ENCODE results near the gene TBC1D10A. TPM values are rescaled to one million over a fixed set of nuclear protein-coding genes. Genes with fewer than 3 reads are reported as not detected.
A peak's percentile ranks its signal among the peaks of the same experiment; 100 is the strongest.

The TBC1D10A gene
- polyA plus RNA-seq, 1 donor (not counting 4 experiments of a cell fraction or from before 2014, with no cell fraction given), result 17.8 TPM

- FAIRE-seq, result peak; percentile 39
- Histone ChIP-seq H3K4me3 (ENCODE audit: control insufficient read depth in 2 of 3, extremely low read depth in 1 of 3, insufficient read depth in 2 of 3, low read depth in 1 of 3, low read length in 3 of 3) (no peak overlapping the region), H3K27ac (ENCODE audit: control insufficient read depth, insufficient read depth, low read length) (no peak overlapping the region), H3K9me3 (ENCODE audit: control insufficient read depth, low read depth, low read length) (no peaks in the 10 kb centered on the region), H3K36me3 (ENCODE audit: control insufficient read depth in 2 of 2, extremely low read depth in 1 of 2, insufficient read depth in 2 of 2, low read length in 2 of 2) (peaks cover 3 to 10% of the 10 kb centered on the region in 2 experiments), H3K79me2 (ENCODE audit: control insufficient read depth, insufficient read depth, low read length) (peaks cover 41% of the 10 kb centered on the region), H3K4me1 (ENCODE audit: control insufficient read depth, extremely low read depth, insufficient read depth, low read length) (peaks cover 93% of the 10 kb centered on the region), H3K4me2 (ENCODE audit: control insufficient read depth, extremely low read depth, insufficient read depth, low read depth, low read length) (no peak overlapping the region), H3K27me3 (ENCODE audit: control insufficient read depth, extremely low read depth, insufficient read depth, low read length) (no peaks in the 10 kb centered on the region), H4K20me1 (ENCODE audit: control insufficient read depth, extremely low read depth, insufficient read depth, low read length) (peaks cover 13% of the 10 kb centered on the region), H3K9ac (ENCODE audit: control insufficient read depth, extremely low read depth, insufficient read depth, low read length) (no peak overlapping the region), H2AFZ (ENCODE audit: control insufficient read depth, low read length) (no peak overlapping the region), H3K9me1 (ENCODE audit: control insufficient read depth, extremely low read depth, insufficient read depth, low read length) (peaks cover 17% of the 10 kb centered on the region)
- DNase-seq (ENCODE audit: low read depth, low spot score), result no peak
- TF ChIP-seq EZH2 (IDR thresholded peaks at IDR 0.05; ENCODE audit: low read length) (no peak), CTCF (optimal IDR thresholded peaks at IDR 0.05 in 1 of 3, IDR thresholded peaks at IDR 0.05 in 1 of 3, conservative IDR thresholded peaks at IDR 0.05 in 1 of 3; ENCODE audit: extremely low read depth in 1 of 3, insufficient read depth in 2 of 3, low read length in 3 of 3) (no peak)
- dilution Hi-C loops (cut with MboI; ENCODE audit: extremely low pct_ligation_motif_present, low sequenced_read_pairs), result no loop called here
These were observed 18.6 kb downstream of the TBC1D10A start for GRCh38 chr22:30308093-30308492.

GRCh38 chr22:30307041-30307574, 19.6 kb downstream of the TBC1D10A start:
- no peak overlapping the region for H3K9ac ChIP-seq (ENCODE audit: control insufficient read depth, extremely low read depth, insufficient read depth, low read length)
- H3K4me1 ChIP-seq (ENCODE audit: control insufficient read depth, extremely low read depth, insufficient read depth, low read length), result peaks cover 93% of the 10 kb centered on the region
- H3K4me3 ChIP-seq (ENCODE audit: control insufficient read depth in 2 of 3, extremely low read depth in 1 of 3, insufficient read depth in 2 of 3, low read depth in 1 of 3, low read length in 3 of 3), result no peak overlapping the region

More at GRCh38 chr22:30307041-30307574, 19.6 kb downstream of the TBC1D10A start:
- Histone ChIP-seq H3K27me3 (ENCODE audit: control insufficient read depth, extremely low read depth, insufficient read depth, low read length) (no peaks in the 10 kb centered on the region), H3K9me1 (ENCODE audit: control insufficient read depth, extremely low read depth, insufficient read depth, low read length) (peaks cover 15% of the 10 kb centered on the region), H3K79me2 (ENCODE audit: control insufficient read depth, insufficient read depth, low read length) (peaks cover 41% of the 10 kb centered on the region), H2AFZ (ENCODE audit: control insufficient read depth, low read length) (no peak overlapping the region), H3K4me2 (ENCODE audit: control insufficient read depth, extremely low read depth, insufficient read depth, low read depth, low read length) (no peak overlapping the region), H4K20me1 (ENCODE audit: control insufficient read depth, extremely low read depth, insufficient read depth, low read length) (peaks cover 8% of the 10 kb centered on the region), H3K9me3 (ENCODE audit: control insufficient read depth, low read depth, low read length) (no peaks in the 10 kb centered on the region), H3K36me3 (ENCODE audit: control insufficient read depth in 2 of 2, extremely low read depth in 1 of 2, insufficient read depth in 2 of 2, low read length in 2 of 2) (peaks cover 0 to 10% of the 10 kb centered on the region in 2 experiments), H3K27ac (ENCODE audit: control insufficient read depth, insufficient read depth, low read length) (no peak overlapping the region)
- TF ChIP-seq EZH2 (IDR thresholded peaks at IDR 0.05; ENCODE audit: low read length) (no peak), CTCF (optimal IDR thresholded peaks at IDR 0.05 in 1 of 3, IDR thresholded peaks at IDR 0.05 in 1 of 3, conservative IDR thresholded peaks at IDR 0.05 in 1 of 3; ENCODE audit: extremely low read depth in 1 of 3, insufficient read depth in 2 of 3, low read length in 3 of 3) (no peak)
- dilution Hi-C loops (cut with MboI; ENCODE audit: extremely low pct_ligation_motif_present, low sequenced_read_pairs), result no loop called here
- peak; percentile 70 for FAIRE-seq
- no peak for DNase-seq (ENCODE audit: low read depth, low spot score)

All from keratinocyte (primary cell).